A673 (cell line): ENCODE results near the gene AREG.

Experiments
- EZH2 ChIP-seq: fragments of 200-600 bp; sonication (generic); IDR thresholded peaks from 2 replicates; pipeline ENCODE4 v1.6.1; 2017; ENCODE audit warnings: borderline replicate concordance, low read depth, mild to moderate bottlenecking, mixed read lengths, antibody characterized with exemption, low read length; ENCODE audit not compliant: poor library complexity, severe bottlenecking
- TF ChIP-seq, protein P1 (sequence below): fragments of 300-800, 200-600 bp; sonication (generic); conservative IDR thresholded peaks from 2 replicates; pipeline ENCODE4 v1.5.1; 2017; ENCODE audit warnings: low read depth, mild to moderate bottlenecking, antibody characterized with exemption, low read length, moderate library complexity, mixed read lengths

DNA sequence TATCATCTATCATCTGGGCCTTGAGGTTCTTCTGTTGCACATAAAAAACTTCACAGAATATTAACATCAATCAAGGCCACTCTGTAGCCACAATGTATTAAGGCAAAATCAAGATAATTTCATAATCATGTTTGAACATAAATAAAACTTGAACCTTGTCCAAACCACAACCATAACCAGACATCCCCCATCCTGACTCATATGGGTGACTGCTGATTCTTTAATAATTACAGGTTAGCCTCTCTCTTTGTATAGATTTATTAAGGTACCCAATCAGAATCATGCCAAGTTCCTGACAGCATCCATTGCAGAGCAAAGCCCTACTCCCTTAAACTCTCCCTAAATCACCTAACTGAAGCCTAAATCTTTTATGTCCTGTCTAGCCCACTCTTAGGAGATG, 16.7 kb upstream of the AREG start:
- no peak for TF ChIP-seq EZH2
- TF ChIP-seq, protein P1, sequence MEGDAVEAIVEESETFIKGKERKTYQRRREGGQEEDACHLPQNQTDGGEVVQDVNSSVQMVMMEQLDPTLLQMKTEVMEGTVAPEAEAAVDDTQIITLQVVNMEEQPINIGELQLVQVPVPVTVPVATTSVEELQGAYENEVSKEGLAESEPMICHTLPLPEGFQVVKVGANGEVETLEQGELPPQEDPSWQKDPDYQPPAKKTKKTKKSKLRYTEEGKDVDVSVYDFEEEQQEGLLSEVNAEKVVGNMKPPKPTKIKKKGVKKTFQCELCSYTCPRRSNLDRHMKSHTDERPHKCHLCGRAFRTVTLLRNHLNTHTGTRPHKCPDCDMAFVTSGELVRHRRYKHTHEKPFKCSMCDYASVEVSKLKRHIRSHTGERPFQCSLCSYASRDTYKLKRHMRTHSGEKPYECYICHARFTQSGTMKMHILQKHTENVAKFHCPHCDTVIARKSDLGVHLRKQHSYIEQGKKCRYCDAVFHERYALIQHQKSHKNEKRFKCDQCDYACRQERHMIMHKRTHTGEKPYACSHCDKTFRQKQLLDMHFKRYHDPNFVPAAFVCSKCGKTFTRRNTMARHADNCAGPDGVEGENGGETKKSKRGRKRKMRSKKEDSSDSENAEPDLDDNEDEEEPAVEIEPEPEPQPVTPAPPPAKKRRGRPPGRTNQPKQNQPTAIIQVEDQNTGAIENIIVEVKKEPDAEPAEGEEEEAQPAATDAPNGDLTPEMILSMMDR: no peak
